GM12872 (cell line): ENCODE measurements around the gene RFX2.

Experiments
- TF ChIP-seq, protein P1 (sequence below): IDR thresholded peaks from 3 replicates; pipeline ENCODE4 v1.5.1; 2011; ENCODE audit warnings: low read depth, mild to moderate bottlenecking, low read length, moderate library complexity; ENCODE audit not compliant: insufficient read depth

RFX2 gene

DNA sequence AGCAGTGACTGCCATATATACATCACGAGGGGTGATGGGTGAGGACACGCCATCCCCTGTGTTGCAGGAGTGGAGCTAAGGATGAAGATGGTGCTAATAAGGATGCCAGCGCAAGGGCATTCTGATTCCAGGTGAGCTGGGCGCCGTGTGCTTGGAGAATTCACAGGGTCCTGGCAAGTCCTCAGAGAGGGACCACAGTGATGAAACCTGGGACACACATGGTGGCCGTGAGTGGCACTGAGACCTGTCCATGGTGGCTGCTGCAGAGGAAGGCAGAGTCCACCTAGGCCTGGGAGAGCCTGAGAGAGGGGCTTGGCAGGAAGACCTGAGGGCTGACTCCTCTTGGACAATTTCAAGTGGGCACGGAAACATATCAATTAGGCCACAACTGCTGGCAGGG, 65.2 kb downstream of the RFX2 start:
- TF ChIP-seq, protein P1, sequence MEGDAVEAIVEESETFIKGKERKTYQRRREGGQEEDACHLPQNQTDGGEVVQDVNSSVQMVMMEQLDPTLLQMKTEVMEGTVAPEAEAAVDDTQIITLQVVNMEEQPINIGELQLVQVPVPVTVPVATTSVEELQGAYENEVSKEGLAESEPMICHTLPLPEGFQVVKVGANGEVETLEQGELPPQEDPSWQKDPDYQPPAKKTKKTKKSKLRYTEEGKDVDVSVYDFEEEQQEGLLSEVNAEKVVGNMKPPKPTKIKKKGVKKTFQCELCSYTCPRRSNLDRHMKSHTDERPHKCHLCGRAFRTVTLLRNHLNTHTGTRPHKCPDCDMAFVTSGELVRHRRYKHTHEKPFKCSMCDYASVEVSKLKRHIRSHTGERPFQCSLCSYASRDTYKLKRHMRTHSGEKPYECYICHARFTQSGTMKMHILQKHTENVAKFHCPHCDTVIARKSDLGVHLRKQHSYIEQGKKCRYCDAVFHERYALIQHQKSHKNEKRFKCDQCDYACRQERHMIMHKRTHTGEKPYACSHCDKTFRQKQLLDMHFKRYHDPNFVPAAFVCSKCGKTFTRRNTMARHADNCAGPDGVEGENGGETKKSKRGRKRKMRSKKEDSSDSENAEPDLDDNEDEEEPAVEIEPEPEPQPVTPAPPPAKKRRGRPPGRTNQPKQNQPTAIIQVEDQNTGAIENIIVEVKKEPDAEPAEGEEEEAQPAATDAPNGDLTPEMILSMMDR: no peak

DNA sequence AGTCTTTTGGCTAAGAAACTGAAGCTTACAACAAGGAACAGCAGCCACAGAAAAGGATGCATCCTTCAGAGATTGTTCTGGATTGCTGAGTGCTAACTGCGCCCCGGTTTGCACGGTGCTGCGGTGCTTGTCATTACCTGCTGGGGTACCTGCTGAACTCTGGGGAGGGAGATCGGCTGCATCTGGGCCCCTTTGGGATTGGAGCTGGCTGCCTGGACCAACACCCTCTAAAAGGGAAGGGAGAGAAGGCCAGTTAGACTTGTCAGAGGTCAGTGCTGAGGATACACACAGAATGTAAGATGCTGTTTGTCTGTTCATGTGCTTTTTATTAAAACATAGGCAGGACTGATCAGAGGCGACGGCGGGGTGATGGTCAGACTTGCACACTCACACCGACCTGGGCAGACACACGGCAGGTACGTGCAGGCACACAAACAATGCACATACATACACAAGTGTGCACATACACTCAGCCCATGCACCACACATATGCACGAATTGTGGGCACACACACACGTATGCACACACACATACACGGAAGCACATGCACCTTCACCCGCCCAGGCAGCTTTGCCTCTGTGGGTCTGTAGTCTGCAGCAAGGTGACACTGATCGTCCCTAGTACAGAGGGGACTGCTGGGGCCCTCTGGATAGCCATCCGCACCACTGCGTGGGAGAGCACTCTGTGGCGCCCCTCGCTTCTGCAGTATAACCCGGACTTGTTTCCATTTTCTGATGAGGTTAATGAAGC, 66.1 kb downstream of the RFX2 start:
- TF ChIP-seq, protein P1: no peak

- TF ChIP-seq, protein P1: no peak
Observed at GRCh38 chr19:6042776-6043726, 67.2 kb downstream of the RFX2 start.

DNA sequence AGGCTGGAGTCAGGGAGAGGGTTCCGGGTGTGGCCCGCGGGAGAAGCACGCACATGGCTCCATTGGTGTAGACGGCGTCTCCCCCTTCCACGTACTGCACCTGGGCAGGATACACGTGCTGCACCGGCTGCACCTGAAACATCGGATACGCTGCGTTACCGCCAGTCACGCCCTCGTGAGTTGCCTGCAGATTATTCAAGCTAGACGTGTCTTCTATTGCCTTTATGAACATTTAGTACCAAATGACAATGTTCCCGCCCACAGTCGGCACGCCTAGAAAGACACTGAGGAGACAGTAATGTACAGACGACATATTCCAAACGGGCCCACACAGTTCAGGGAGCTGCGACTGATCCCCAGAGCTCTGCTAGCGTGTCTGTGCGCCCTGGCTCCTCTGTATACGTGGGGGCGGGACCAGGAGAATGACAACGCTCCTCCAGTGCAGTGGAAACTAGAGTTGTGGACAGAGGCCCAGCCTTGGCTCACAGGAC, 68.3 kb downstream of the RFX2 start:
- TF ChIP-seq, protein P1: no peak

DNA sequence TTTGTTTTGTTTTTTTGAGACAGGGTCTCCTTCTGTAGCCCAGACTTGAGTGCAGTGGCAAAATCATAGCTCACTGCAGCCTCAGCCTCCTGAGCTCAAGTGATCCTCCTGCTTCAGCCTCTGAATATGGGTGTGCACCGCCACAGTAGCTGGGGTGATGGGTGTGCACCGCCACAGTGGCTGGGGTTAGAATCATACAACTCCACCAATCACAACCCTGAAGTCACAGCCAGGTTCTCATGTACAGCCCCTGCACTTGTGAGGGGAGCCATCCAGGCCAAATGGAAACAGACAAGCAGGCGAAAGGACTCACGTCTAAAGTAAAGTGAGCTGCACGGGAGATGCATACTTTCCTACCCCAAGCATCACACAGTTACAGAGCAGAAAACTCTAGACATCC, 69.2 kb downstream of the RFX2 start:
- TF ChIP-seq, protein P1: no peak

GRCh38 chr19:6039566-6040225, 70.6 kb downstream of the RFX2 start:
- TF ChIP-seq, protein P1: no peak
